GM18909 (cell line): ENCODE data around the gene NFKBIE.
A peak's percentile ranks its signal among the peaks of the same experiment; 100 is the strongest.
"Not testable (repeated sequence)": the region's sequence is repeated elsewhere in the genome, so short reads cannot be mapped to it uniquely, and the experiment has no call there.

Experiments
- ATAC-seq: cut with Tn5 transposase; IDR thresholded peaks from one replicate; pipeline ENCODE4 v1.9.1; 2021; ENCODE audit warnings: mild to moderate bottlenecking; ENCODE audit not compliant: unreplicated experiment, poor library complexity

The NFKBIE gene, protein sequence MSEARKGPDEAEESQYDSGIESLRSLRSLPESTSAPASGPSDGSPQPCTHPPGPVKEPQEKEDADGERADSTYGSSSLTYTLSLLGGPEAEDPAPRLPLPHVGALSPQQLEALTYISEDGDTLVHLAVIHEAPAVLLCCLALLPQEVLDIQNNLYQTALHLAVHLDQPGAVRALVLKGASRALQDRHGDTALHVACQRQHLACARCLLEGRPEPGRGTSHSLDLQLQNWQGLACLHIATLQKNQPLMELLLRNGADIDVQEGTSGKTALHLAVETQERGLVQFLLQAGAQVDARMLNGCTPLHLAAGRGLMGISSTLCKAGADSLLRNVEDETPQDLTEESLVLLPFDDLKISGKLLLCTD

DNA sequence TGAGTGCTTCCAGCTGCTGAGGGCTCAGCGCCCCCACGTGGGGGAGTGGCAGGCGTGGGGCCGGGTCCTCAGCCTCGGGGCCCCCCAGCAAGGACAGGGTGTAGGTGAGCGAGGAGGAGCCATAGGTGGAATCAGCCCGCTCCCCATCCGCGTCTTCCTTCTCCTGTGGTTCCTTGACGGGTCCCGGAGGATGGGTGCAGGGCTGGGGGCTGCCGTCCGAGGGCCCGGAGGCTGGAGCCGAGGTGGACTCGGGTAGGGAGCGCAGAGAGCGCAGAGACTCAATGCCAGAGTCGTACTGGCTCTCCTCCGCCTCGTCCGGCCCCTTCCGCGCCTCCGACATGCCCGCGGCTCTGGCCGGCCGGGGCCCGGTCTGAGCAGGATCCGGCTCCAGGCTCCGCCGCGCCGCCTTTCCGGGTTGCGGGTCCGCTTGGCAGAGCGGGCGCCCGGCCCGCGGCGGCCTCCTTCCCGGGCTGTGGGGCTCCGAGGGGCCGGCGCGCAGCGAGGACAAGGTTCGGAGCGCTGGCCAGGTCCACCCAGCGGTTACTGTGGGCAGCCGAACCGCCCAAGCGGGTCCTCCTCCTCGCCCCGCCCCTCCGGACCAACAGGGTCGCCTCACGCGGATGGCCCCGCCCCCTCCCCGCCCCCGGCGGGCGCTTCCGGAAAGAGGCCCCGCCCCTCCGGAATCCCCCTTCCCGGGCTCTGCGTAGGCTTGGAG is at the start of gene NFKBIE:
TSS of gene NFKBIE (minus strand) at position 545 of the 715 bp plus-strand sequence. CDS start at position 340, 205 bp downstream.
- ATAC-seq: peak; percentile 47

DNA sequence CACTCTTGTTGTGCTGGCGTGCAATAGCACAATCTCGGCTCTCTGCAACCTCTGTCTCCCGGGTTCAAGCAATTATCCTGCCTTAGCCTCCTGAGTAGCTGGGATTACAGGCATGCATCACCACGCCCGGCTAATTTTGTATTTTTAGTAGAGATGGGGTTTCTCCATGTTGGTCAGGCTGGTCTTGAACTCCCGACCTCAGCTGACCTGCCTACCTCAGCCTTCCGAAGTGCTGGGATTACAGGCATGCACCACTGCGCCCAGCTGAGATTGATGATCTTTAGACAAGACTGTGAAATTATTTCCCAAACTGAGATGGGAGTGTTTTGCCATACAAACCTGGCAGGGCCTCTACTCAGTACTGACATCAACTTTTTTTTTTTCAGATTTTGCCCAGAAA is 49.3 kb upstream of the NFKBIE start:
- ATAC-seq: not testable (repeated sequence)

- ATAC-seq: peak; percentile 88
Observed at GRCh38 chr6:44312901-44313788, 47.8 kb upstream of the NFKBIE start, which contains the start of gene AARS2. Gene AARS2 (minus strand): TSS chr6:44313347. CDS start chr6:44313323, 24 bp downstream.

DNA sequence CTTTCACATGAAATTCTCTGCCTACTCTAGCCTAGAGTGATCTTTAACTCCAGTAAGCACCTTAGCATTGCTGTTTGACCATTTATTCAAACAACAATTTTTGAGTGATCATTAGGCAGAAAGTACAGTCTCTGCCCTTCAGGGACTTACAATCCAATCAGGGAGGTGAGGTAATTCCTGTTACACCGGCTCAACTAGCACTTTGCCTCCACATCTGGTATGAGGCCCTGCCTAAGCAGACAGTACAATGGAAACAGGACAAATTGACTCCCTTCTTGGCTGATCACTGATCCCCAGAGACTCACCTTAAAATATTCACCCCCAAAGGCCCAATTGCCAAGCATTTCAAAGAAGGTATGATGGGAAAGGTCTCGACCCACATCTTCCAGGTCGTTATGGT is 46.4 kb upstream of the NFKBIE start:
- no peak for ATAC-seq

DNA sequence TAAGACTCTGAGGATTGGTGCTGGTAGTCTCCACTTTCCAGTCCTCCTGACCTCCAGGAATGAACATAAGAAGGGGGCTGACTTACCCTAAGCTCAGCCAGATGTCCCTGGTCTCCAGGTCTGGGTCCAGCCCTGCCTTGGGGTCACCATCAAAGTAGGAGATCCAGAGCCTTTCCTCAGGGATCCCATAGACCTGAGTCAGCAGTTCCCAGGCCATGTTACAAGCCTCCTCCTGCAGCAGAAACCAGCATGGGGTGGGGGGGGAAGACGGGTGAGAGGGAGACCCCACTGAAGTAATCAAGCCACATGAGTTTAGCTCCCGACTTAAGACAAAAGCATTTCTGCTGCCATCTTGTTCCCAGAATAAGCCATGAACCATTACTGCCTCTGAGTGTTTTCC is 46.0 kb upstream of the NFKBIE start:
- no peak for ATAC-seq

DNA sequence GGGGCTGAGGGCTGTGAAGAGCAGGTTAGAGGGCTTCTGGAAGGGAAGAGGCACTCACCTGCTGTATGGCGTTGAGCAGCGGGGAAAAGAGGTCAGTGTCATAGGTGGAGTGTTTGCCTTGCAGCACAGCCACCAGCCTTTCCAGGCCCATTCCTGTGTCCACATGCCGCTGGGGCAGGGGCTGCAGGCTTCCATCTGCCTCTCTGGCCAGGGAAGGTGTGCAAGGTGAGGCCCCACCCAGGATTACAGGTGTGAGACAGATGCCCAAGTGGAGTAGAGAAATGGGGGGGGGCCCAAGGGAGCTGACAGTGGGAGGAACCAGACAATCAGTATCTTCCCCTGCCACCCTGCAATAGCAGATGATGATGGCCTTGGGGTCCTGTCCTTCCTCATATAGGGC is 44.9 kb upstream of the NFKBIE start:
- no peak for ATAC-seq

DNA sequence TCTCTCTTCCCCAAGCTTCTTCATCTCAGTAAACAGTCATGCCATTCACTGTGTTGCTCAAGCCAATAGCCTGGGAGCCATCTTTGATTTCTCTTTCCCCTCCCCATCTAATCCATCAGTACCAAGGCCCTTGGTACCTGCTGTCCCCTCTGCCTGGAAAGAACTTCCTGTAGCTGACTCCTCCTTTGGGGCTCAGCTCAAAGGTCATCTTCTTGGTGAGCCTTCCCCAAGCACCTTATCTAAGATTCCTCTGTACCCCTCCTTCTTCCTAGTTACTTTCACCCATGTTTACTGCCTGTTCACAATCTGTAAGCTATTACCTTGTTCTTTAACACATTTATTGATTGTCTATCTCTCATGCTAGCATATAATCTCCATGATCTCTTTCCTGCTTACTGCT is 44.3 kb upstream of the NFKBIE start:
- ATAC-seq: no peak

DNA sequence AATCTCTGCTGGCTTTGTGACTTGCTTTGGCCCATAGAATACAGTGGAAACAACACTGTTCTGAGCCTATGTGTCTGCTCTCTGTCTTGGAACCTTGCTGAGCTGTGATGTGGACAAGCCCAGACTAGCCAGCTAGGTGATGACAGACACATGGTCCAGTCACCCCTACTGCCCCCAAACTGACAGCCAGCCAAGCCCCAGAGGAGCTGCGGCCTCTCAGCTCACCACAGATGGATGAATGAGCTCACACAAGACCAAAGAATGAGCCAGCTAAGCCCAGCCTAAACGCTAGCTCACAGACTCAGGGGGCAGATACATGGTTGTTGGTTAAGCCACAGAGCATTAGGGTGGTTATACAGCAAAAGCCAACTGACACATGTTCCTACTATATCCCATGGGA is 43.7 kb upstream of the NFKBIE start:
- no peak for ATAC-seq

DNA sequence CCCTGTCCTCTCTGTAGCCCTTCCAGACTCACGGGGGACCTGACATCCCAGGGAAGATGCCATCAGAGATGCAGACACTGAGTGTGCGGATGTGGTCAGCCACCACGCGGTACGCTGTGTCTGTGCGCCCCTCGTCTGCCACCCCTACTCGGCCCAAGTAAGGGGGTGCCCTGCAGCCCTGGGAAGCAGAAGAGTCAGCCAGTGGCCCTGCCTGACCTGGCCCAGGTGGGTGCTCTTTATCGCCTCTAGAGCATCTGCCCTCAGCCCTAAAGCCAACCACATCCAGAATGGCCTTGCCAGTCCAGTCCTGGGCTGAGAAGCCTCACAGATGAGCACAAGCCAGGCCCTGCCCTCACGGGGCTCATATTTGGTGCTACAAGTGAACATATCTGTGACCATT is 41.9 kb upstream of the NFKBIE start:
- ATAC-seq: no peak

DNA sequence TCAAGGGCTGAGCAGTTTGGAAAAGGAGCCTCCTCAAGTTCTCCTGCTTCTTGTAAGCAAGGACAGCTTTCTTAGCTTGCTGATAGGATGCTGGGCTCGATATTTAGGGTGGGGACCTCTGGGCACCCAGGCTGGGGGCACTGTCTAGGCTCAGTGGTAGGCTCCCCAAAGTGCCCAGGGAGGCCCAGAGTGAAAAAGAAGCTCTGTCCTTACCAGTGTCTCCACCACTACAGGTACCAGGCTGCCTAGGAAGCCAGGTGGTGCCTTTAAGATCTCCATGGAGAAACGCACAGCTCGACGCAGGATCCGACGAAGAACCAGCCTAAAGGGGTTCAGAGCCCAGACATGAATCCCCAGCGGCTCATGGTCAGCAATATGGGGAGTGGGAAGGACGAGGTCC is 41.4 kb upstream of the NFKBIE start:
- ATAC-seq: no peak

GRCh38 chr6:44305200-44305725 is 39.9 kb upstream of the NFKBIE start:
- ATAC-seq: no peak

DNA sequence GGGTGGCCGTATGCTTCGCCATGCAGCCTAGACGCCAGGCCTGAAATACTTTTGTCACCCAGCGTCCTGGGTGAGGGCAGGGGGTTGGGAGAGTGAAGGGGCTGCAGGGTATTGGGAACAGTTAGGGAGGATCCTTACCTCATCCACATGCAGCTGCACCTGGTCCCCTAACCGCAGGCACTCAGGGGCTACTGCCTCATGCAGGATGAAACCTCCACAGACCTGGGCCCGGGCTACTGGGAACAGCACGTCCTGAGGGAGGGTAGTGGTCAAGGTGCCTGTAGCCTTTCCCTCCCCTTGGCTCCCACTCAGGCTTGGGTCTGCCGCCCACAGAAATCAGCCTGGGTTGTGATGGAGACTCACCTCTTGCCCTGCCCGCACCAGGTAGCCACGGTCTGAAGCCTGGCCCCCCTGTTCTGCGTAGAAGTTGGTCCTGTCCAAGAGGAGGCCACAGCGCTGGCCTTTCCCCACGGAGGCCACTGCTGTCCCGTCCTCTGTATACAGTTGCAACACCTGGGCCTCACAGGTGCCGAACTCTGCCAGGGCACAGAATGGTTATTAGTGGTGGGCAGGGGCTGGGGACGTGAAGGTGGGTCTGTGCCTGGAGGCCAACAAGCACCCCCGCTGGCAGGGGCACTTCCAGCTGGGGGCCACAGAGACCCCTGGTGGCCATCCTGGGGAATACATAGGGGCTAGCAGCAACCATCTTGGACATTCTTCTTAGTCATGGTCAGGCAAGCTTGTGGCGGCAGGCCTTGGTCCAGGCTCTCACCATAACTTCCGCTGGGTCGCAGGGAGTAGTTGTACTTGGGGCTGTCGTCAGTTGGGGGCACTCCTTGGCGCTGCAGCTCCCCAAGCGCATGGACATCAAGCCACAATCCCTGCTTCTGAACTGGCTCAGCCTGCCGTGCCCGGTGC is 39.2 kb upstream of the NFKBIE start:
- peak; percentile 47 for ATAC-seq

GRCh38 chr6:44303842-44304241 is 38.5 kb upstream of the NFKBIE start:
- no peak for ATAC-seq

DNA sequence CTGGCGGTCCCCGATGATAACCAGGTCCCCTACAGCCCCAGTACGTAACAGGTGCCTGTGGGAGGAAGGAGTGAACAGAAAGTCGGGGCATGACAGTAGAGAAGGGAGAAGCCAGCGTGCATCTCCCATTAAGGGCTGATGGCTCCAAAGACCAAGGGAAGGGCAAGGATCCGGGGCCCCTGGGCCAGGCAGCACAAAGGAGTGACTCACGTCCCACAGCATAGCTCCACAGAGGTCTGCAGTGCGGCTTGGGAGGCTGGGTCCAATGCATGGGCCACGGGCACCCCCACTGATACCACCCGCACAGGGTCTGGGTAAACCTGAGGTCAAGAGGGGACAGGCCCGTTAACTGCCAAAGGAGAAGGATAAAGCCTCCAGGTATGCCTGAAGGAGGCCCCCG is 37.5 kb upstream of the NFKBIE start:
- ATAC-seq: no peak

DNA sequence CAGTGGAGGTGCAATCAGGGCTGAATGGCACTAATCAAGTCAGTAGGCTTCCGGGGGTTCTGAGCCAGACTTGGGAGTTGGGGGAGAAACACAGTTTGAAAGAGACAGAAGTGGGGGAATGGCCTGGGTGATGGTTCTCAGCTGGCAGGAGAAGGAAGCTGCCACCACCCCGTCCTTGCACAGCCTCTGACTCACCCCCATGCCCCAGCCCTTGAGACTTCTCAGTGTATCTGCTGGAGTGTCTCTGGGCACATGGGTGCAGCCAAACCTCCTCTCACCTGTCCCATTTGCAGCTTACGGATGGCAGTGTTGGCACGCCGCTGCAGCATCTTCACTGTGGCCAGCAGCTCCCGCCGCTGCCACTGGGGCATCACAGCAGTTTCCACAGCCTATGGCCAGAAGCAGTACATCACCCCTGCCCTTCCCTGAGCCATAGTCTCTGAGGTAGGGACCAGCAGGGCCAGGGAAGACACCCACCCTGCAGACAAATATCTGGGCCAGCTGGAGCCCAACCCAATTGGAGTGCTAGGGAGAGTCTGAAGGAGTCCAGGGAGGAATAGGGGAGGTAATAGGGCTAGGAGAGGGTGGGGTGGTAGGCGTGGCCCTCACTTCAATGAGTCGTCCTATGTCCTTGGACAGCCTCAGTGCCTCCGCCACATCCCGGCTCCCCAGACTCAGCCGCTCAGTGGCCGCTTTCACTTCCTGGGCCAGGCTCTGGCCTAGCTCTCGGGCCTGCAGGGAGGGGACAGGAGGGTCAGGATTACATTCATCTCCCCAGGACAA is 36.6 kb upstream of the NFKBIE start:
- no peak for ATAC-seq

DNA sequence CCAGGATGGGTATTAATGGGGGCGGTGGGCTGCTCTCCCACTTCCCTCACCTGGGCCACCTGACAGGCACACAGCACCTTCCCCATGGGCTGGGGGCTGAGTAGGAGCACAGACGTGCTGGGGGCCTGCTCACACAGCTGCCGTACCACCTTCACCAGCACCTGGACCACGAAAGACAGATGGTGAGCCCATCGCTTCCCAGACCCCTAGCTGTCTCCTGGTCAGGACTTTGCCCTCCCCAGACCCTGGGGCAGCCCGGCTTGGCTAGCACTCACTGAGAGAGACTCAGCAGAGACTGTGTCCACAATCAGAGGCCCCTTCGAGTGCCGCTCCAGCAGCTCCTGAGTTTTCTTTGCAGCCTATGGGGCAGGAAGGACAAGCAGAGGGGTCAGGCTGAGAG is 35.8 kb upstream of the NFKBIE start:
- ATAC-seq: no peak

DNA sequence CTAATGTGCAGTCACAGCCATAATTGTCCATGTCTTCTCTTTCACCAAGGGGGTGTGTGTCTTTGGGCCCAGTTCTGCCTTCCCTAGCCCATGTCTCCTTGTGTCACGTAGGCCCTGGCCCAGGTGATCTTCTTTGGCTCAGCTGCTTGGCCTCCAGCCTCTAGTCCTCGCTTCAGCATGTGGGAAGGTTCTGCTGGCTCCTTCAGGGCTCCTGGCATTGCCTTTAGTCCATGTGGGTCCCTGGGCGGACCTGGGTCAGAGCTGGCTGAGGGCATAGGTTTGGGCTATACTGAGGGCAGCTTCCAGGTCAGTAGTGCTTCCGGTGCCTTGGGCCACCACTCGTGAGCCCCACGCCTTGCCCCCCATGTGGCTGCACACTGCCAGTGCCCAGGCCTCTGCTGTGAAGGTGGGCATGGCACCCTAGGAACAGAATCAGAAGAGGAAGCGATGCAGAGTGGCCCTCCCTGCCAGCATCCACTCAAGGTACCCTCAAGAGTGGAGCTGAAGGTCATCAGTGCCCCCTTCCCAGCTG is 35.0 kb upstream of the NFKBIE start:
- no peak for ATAC-seq

GRCh38 chr6:44298864-44299263 is 33.5 kb upstream of the NFKBIE start:
- ATAC-seq: no peak
